ENCODE results near the gene PATJ. TPM values are rescaled to one million over a fixed set of nuclear protein-coding genes. Genes with fewer than 3 reads are reported as not detected.

The PATJ gene
- total RNA-seq, 4 donors from 2014 or later: 24.3 to 36.3 (median 28.8) TPM

DNA sequence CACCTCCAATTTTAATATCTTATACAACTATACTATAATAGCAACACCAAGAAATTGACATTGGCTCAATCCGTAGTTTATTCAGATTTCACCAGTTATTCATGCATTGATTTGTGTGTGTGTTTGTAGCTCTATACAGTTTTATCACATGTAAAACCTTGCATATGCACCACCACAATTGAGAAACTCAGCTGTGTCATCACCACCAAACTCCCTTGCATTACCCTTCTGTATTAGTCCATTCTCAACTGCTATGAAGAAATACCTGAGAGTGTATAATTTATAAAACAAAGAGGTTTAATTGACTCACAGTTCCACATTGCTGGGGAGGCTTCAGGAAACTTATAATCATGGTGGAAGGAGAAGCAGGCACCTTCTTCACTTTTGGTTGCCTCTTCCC, 162.1 kb downstream of the PATJ start:
- H3K9me3 ChIP-seq: no peaks in the 10 kb centered on the region
- H3K4me3 ChIP-seq: no peak overlapping the region
- TF ChIP-seq, protein P1, sequence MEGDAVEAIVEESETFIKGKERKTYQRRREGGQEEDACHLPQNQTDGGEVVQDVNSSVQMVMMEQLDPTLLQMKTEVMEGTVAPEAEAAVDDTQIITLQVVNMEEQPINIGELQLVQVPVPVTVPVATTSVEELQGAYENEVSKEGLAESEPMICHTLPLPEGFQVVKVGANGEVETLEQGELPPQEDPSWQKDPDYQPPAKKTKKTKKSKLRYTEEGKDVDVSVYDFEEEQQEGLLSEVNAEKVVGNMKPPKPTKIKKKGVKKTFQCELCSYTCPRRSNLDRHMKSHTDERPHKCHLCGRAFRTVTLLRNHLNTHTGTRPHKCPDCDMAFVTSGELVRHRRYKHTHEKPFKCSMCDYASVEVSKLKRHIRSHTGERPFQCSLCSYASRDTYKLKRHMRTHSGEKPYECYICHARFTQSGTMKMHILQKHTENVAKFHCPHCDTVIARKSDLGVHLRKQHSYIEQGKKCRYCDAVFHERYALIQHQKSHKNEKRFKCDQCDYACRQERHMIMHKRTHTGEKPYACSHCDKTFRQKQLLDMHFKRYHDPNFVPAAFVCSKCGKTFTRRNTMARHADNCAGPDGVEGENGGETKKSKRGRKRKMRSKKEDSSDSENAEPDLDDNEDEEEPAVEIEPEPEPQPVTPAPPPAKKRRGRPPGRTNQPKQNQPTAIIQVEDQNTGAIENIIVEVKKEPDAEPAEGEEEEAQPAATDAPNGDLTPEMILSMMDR (IDR thresholded peaks at IDR 0.05): no peak
- TF ChIP-seq EP300 (IDR thresholded peaks at IDR 0.05): no peak
- no peak for TF ChIP-seq POLR2A (IDR thresholded peaks at IDR 0.05)
- WGBS, 2 donors: 93 to 94% methylated on average over 1 of the region's 1 CpG
- H3K27ac ChIP-seq: no peak overlapping the region
- no peak for DNase-seq (ENCODE audit: low spot score in 2 of 2)
- no peaks in the 10 kb centered on the region for H3K27me3 ChIP-seq
- no peaks in the 10 kb centered on the region for H3K4me1 ChIP-seq
- H3K36me3 ChIP-seq: peaks cover 0 to 26% (median 0%) of the 10 kb centered on the region in 3 donors

DNA sequence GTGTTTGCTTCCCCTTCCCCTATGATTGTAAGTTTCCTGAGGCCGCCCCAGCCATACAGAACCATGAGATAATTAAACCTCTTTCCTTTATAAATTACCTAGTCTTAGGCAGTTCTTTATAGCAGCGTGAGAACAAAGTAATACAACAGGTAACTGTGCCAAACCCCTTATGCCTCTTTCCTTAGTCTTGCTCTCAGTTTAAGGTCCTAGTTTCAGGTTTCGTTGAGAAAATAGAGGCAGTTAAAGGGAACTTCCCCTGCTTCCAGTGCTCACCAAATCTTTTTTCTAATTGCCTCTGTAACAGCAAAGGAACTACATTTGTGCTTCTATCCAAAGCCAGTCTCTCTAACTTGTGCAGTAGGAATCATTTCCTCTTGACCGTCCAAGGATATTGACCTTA, 164.8 kb downstream of the PATJ start:
- Histone ChIP-seq H3K36me3 (peaks cover 0 to 24% (median 0%) of the 10 kb centered on the region in 3 donors), H3K27ac (no peak overlapping the region)

DNA sequence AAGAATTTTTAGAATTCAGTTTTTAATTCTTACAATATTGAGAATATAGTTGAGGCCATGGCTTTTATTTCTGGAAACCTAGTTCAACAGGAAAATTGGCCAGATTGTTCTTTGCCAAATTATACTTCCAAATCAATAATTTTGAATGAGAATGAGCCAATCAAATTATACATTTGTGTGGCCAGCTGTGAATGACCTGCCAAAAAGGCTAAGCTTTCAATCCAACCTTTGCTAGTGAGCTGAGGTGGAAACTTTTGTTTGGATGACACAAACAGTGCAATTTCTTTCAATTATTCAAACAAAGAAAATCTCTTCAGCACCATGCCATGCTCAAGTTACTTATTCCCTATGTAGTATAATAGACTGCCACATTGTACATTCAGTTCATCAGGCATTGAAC, 167.8 kb downstream of the PATJ start:
- Histone ChIP-seq H3K9me3 (no peaks in the 10 kb centered on the region), H3K27me3 (no peaks in the 10 kb centered on the region), H3K27ac (no peak overlapping the region), H3K36me3 (peaks cover 0 to 17% (median 0%) of the 10 kb centered on the region in 3 donors), H3K4me1 (no peaks in the 10 kb centered on the region), H3K4me3 (no peak overlapping the region)
- DNase-seq (ENCODE audit: low spot score in 2 of 2): no peak
- TF ChIP-seq EP300 (IDR thresholded peaks at IDR 0.05): no peak

More for the DNA sequence above, 164.8 kb downstream of the PATJ start:
- DNase-seq (ENCODE audit: low spot score in 2 of 2): no peak
- TF ChIP-seq EP300 (IDR thresholded peaks at IDR 0.05) (no peak), POLR2A (IDR thresholded peaks at IDR 0.05) (no peak)
- TF ChIP-seq, protein P1 (IDR thresholded peaks at IDR 0.05): no peak
- 65 to 75% methylated on average over 4 of the region's 4 CpGs for WGBS, 2 donors
- no peaks in the 10 kb centered on the region for H3K9me3 ChIP-seq
- H3K4me1 ChIP-seq: no peaks in the 10 kb centered on the region
- no peak overlapping the region for H3K4me3 ChIP-seq
- H3K27me3 ChIP-seq: no peaks in the 10 kb centered on the region

DNA sequence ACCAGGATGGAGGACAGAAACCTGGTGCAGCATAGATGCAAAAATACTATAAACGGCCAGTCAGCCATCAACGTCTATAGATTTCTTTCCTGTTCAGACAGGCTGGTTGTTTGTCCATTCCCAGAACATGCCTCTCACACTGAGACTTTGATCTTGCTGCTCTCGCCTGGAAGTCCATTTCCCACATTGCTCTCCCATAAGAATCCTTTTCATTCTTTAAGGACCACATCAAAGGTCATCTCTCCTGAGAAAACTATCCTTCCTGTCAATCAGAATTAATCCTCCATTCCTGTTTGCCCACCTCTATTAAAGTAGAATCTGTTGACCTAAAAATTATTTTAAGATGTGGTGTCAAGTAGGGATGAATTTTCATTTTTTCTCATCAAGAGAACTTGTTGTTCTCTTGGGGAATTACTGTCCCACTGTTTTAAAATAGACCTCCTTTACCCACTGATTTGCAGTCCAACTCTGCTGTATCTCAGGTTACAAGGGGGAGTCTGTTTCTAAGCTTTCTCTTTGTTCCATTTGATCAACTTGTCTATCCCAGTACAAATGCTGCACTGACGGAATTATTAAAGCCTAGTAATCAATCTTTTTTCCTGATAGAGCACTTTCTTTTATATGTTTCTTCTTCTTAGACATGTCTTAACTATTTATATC, 172.7 kb downstream of the PATJ start:
- Histone ChIP-seq H3K4me1 (no peaks in the 10 kb centered on the region), H3K36me3 (peaks cover 0 to 10% (median 0%) of the 10 kb centered on the region in 3 donors), H3K27ac (no peak overlapping the region), H3K27me3 (no peaks in the 10 kb centered on the region), H3K9me3 (no peaks in the 10 kb centered on the region), H3K4me3 (no peak overlapping the region)
- DNase-seq (ENCODE audit: low spot score in 2 of 2): no peak
- no peak for TF ChIP-seq EP300 (IDR thresholded peaks at IDR 0.05)
- TF ChIP-seq, protein P1 (IDR thresholded peaks at IDR 0.05): no peak
- no peak for TF ChIP-seq POLR2A (IDR thresholded peaks at IDR 0.05)
- WGBS, 2 donors: 56 to 65% methylated on average over 4 of the region's 4 CpGs

DNA sequence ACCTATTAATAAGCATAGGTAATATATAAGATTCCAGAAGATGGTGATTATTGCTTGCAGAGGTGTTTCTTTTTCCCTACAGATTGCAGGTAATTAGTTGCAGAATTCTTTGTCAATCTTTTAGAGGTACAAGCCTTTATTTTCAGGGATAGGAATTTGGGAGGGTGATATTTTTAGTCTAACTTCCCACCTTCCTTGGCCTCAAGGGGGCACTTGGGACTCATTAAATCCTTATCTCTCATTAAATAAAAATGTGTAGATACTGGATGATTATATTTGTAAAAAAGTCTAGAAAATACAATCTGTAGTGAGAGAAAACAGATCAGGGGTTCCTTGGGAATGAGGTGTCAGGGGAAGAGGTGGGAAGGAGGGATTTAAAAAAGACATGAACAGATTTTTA, 179.2 kb downstream of the PATJ start:
- Histone ChIP-seq H3K27ac (no peak overlapping the region), H3K27me3 (no peaks in the 10 kb centered on the region), H3K9me3 (no peaks in the 10 kb centered on the region), H3K4me3 (no peak overlapping the region), H3K4me1 (no peaks in the 10 kb centered on the region), H3K36me3 (peaks cover 0 to 10% (median 0%) of the 10 kb centered on the region in 3 donors)
- no peak for DNase-seq (ENCODE audit: low spot score in 2 of 2)
- TF ChIP-seq EP300 (IDR thresholded peaks at IDR 0.05) (no peak), POLR2A (IDR thresholded peaks at IDR 0.05) (no peak)
- TF ChIP-seq, protein P1 (IDR thresholded peaks at IDR 0.05): no peak

Data from tibial nerve (tissue), 4 donors.